GM21825 (cell line): ENCODE results near the gene TMEM108.

Experiments used
- ATAC-seq: cut with Tn5 transposase; IDR thresholded peaks from one replicate; pipeline ENCODE4 v1.9.1; 2021; ENCODE audit warnings: mild to moderate bottlenecking, moderate library complexity; ENCODE audit not compliant: unreplicated experiment

The TMEM108 gene

DNA sequence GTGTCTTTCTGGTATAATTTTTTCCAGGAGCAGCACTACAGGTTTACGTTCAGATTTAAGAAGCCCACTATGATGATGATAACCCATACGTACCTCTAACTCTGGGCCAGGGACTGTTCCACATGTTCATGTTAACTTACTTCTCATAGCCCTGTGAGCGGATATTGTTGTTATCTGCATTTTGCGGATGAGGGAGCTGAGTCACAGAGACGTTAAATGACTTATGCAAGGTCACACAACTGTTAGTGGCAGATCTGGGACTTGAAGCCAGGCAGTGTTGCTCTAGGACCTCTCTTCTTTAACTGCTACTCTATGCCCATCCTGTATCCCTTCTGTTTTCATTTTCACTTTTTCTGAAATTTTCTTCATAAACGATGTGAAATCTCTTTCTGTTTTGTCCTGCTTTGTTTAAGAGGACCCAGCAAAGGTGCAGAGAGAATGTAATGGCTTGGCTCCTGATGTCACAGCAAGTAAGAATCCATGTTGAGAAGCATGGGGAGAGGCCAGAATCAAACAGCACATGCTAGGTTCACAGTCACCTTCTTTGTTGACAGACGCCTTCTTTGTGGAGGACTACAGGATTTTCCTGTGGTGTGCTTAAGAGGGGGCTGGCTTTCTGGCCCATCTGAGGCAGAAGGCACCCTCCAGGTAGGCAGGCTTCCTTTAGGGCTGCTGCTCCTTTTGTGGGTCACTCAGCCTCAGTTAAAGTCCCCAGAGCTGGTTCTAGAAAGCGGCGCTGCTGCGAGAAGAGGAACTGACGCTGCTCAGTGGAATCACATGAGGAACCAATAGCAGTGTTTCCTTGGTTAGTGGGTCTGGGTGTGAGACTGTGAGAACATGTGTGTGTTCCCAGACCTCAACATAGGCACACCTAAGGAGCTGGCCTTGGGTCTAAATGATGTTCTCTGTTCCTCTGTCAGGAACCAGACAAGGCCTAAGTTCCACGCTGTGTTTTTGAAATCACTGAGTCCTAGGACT, 121.6 kb downstream of the TMEM108 start:
- no peak for ATAC-seq

DNA sequence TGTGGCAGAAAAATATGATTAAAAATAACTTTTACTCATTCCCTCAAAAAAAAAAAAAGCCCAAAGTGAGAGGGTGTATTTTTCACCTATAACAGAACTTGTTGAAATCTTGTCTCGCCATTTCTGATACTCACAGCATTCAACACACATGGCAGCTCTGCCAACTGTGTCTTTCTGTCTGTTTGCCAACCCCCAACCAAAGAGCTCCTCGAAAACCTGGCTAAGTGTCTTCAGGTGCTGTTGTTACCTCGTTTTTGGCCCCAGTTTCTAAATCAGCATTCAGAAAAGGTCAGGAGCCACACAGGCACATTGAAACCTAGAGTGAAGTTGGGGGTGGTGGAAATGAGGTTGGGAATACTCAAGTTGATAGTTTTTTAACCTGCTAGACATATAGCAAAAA, 123.5 kb downstream of the TMEM108 start:
- no peak for ATAC-seq

- no peak for ATAC-seq
These were observed 124.1 kb downstream of the TMEM108 start for GRCh38 chr3:133162265-133162664.

DNA sequence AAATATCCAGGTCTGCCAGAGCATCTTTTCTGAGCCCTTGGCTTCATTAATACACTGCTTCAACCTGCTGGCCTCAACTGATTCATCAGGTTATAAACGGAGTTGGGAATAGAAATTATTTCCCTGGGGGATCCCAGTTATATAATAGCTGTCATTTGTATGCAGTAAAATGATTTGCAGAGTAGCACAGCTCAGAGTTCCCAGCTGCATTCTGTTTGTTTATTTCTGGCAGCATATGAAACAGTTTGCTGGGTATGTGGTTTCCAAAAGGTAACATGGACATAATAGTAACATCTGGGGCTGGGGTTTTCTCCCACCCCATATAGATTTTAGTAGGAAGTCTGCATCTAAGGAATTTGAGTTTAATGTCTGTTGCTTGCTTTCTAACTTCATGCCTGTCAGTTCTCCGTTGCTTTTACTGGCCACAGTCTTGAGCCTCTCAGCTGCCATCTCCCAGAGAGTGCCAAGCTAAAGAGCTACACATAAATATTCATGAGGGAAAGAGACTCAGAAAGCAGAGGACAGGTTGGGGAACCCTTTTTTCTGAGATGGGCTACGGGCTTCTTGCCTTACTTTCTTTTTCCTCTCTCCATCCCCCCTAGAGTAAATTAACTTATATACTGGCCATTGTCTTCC, 124.6 kb downstream of the TMEM108 start:
- ATAC-seq: no peak

DNA sequence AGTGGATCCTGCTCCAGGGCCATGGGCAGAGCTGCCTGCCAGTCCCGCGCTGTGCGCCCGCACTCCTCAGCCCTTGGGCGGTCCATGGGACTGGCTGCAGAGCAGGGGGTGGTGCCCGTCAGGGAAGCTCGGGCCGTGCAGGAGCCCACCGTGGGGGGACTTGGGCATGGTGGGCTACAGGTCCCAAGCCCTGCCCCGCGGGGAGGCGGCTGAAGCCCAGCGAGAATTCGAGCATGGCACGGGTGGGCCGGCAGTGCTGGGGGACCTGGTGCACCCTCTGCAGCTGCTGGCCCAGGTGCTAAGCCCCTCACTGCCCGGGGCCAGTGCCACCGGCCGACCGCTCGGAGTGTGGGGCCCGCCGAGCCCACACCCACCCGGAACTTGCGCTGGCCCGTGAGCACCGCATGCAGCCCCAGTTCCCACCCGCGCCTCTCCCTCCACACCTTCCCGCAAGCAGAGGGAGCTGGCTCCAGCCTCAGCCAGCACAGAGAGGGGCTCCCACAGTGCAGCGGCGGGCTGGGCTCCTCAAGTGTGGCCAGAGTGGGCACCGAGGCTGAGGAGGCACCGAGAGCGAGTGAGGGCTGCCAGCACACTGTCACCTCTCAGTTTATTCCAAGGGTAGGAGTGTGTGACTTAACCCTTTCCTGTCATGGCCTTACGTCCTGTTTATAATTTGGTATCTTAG, 129.3 kb downstream of the TMEM108 start:
- ATAC-seq: no peak

DNA sequence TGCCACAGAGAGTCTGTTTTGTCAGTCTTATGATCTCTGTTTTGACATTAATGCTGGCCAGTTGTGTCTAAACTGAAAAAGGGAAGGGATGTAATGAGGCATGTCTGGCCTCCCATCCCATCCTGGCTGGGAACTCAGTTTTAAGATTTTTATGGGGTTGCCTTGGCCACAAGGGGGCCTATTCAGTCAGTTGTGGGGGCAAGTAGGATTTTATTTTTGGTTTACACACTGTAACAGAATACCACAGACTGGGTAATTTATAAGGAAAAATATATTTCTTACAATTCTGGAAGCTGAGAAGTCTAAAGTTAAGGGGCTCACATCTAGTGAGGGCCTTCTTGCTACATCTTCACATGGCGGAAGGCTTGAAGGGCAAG, 129.8 kb downstream of the TMEM108 start:
- ATAC-seq: no peak

GRCh38 chr3:133169331-133170068, 131.3 kb downstream of the TMEM108 start:
- no peak for ATAC-seq

GRCh38 chr3:133171831-133172230, 133.6 kb downstream of the TMEM108 start:
- no peak for ATAC-seq

DNA sequence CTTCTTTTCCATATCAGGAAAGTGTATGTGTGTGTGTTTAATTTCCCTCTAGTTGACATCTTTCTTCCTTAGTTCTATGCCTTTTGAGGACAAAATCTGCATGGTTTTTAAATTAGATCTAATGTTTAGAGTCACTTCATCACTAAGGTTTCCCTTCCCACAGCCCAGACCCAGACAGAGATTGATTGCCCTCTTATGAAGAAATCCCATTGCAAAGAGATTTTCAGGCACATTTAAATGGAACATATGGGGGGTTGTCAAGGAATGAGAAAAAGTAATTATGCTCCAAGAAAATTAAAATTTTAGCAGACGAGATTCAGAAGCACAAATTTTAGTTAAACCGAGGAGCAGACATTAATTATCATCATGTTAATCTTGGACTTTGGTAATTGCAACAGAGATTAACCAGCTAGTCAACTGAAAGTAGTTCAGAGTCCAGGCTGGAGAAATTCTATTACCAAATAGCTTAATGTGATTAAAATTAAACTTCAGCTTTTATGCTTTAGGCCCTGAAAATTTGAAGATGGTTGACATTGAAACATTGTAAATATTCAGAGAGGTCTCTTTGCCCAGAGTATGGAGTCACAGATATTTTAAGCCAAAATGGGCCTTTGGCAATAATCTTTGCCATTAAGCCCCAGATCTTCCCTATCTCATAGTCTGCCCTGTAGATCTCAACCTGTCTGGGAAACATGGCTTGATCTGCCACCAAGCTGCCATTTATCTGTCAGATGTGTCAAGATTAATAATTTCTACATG, 143.4 kb downstream of the TMEM108 start:
- no peak for ATAC-seq

DNA sequence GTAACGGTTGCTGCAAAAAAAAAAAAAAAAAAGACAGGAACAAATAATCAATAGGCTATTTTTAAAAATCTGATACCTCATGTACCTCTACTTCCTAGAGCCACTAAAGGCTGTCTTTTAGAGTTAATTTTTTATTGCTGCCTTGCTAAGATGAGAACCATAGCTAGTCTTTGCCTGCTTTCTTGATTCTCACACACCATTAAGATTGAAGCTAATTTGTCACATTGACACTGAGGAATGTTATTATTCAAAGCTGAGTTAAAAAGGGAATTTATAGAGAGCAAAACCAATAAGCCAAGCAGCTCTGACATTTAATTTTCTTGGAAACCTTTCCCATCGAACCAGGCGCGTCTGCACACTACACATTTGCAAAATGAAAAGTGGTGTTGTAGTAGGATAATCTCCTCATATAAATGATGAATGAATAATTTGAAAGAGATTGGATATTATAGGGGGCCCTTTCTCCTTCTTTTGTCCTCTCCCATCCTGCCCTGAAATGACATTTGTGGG, 149.7 kb downstream of the TMEM108 start:
- no peak for ATAC-seq

DNA sequence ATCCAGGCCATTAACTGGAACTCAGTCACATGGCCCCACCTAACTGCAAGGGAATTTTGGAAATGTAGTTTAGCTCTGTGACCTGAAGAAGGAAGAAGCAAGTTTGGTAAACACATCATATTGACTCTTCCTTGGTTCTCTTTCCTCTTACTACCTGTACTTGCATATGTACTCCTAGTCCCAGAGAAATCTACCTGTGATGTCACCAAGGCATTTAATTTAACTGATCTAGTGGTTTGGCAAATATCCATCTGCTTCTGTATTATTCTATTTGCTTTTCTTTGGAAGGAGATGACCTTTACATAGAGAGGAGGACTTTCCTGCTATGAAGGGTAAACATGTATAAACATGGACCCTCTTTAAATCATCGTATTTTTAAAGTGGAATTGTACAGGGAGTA, 150.8 kb downstream of the TMEM108 start:
- ATAC-seq: no peak

DNA sequence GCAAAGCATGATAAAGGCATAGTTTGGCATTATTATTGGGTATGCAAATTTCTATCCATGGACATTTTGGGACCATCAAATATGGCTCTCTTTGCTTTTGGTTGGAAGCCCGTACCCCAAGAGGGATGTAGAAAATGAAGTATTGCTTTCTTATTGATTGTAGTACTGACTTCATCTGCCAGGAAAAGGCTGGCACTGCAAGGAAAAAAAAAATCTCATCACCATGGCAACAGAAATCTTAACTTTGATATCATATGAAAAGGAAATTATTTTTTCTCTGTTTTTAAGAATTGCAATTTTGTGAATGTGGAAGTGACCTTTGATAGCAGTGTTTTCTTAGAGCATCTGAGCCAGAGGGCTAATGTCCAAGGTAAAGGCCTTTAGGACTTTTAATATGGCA, 151.7 kb downstream of the TMEM108 start:
- no peak for ATAC-seq

- ATAC-seq: no peak
These were observed 153.6 kb downstream of the TMEM108 start for GRCh38 chr3:133191818-133192217.

GRCh38 chr3:133192363-133192945, 154.3 kb downstream of the TMEM108 start:
- ATAC-seq: no peak

DNA sequence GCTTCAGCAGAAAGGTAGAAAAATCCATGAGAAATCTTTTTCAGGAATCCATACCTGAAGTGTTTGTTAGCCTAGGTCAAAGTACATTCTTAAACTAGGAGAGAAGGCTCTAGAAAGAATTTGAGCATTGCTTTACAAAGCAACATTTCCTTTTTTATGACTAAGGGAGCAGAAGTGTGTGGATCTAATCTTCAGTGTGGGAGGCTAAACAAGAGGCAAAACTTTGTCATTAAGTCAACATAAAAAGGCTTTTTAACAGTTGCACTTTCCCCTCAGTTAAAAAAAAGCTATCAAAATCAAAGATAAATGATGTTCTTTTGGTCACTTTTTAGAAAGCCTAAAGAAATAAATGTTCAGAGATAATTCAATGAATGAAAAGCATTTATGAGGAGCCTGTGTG, 154.8 kb downstream of the TMEM108 start:
- no peak for ATAC-seq

- ATAC-seq: no peak
These were observed 158.3 kb downstream of the TMEM108 start for GRCh38 chr3:133196527-133196926.

DNA sequence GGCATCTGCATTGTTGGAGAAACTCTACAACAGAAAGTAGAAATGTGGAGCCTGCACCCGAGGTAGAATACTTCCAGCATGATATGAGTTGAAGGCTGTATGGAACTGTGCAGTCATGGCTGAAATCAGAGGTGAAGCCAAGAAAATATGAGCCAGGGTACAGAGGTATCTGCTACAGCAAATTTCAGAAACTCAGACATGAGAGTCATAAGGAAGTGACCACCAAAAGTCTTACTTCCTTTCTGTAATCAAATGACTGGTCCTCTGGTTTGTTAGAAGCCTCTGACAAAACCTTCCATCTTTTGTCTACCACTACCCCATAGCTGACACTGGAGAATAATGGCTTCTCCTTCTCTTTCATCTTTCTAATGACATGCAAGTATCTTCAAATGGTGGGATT, 159.4 kb downstream of the TMEM108 start:
- ATAC-seq: no peak

DNA sequence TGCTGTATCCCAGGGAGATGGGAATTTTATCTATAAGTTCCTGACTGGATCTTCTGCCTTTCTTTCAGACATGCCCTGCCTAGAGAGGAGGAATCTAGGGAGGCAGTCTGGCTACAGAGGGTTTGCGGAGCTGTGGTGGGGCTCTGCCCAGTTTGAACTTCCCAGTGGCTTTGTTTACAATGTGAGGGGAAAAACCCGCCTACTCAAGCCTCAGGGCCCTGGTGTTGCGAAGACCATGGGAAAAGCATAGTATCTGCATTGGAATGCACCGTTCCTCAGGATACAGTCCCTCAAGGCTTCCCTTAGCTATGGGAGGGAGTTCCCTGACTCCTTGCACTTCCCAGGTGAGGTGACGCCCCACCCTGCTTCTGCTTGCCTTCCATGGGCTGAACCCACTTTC, 168.7 kb downstream of the TMEM108 start:
- no peak for ATAC-seq

DNA sequence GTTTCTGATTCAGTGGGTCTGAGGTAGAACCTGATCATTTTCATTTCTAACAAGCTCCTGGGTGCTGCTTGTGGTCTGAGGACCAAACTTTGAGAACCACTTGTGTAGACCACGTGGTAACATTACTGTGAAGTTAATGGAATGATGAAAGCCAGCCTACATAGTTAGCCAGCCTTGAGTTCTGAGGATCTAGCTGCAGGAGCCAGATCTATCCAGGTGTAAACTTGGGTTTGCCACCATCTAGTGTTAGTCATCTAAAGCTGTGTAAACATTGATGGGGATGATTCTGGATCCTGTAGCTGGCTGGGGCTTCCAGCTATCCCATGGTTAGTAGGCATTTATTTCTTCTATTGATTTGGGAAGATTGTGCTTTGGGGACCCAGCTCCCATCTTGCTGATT, 170.0 kb downstream of the TMEM108 start:
- no peak for ATAC-seq
